HG02642 (cell line): ENCODE measurements around the gene CCDC148.
"Not testable (repeated sequence)": the region's sequence is repeated elsewhere in the genome, so short reads cannot be mapped to it uniquely, and the experiment has no call there.

Source experiments
- ATAC-seq: cut with Tn5 transposase; IDR thresholded peaks from one replicate; pipeline ENCODE4 v1.9.1; 2021; ENCODE audit warnings: mild to moderate bottlenecking; ENCODE audit not compliant: unreplicated experiment, poor library complexity

CCDC148 gene

DNA sequence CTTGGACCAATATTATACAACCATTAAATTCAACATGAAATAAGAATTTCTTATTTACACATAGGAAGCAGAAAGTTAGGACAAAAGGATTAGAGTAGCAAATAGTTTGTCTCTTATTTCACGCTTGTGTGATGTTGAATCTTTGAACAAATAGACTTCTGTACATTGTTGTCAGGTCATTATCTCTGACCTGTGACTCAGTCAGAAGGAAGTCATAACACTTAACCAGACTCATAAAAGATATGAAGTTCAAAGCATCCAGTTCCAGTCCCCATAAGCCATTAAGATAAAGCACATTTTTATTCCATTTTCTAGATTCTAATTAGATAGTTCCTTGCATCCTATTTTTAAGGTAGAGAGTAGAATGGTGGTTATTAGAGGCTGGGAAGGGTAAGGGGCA is 224.1 kb downstream of the CCDC148 start:
- no peak for ATAC-seq

DNA sequence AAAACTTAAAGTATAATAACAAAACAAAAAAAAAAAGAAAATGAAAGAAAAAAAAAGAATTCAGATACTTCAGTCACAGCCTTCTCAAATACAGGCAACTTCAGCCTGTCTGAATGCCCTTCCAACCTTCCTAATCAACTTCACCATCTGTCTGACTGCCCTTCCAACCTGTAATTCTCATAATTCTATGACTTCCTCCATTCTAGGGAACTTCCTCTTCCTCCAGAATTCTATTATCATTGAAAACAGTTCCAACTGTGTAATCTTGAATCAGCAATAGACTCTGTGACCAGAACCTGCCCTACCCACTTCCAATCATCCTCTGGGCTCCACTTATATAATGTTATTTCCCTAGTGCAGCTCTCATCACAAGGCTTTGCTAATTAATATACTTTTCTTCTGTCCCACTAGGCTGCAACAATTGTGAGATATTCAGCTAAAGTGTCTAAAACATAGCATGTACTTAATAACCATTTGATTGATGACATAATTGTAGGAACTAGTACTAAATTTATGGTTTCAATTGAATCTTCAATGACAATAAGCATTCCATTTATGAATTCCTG is 227.5 kb downstream of the CCDC148 start:
- no peak for ATAC-seq

DNA sequence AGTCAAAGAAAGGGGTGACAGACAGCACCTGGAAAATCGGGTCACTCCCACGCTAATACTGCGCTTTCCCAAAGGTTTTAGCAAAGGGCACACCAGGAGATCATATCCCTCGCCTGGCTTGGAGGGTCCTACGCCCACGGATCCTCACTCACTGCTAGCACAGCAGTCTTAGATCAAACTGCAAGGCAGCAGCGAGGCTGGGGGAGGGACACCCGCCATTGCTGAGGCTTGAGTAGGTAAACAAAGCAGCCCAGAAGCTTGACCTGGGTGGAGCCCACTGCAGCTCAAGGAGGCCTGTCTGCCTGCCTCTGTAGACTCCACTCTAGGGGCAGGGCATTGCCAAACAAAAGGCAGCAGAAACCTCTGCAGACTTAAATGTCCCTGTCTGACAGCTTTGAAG is 233.5 kb downstream of the CCDC148 start:
- ATAC-seq = not testable (repeated sequence)

DNA sequence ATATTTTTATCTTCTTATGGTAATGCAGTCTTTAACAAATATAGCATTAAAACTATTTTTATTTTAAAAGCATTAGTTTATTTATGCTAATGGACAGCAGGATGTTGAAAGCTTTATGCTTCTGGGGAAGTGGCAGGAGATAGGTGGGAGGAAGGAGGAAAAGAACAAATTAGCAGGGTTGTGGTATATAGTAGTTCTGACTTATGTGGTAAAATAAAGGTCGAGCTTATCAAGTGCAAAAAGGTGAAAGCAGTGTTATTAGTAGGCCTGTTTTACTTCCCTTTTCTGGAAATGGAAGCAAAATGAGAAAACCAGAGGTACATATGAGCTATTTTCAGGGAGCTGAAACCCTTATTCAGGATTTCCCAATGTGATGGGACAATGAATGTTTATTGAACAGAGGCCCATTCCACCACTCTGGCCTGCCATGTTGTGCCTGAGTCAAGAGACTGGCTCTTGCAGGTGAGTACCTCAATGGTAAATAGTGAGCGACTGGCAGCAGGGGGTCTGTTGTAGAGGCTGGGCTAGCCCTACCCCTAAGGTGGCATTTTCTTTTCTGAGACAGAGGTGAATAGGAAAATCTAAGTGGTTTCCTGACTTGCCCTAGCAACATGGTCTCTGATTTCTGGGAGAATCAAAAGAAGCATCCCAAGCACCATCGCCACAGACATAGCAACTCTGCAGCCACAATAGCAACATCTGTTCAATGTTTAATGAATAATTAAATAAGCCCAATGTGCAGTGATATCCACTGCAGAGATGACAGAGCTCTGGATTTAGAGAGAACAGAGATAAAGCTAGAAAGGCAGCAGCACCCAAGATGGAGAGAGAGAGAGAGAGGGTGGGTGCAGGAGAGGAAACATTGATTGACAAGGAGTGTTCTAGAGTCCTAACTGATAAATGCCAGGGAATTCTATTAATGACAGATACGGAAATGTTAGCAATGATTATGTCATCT is 235.2 kb downstream of the CCDC148 start:
- ATAC-seq = no peak

DNA sequence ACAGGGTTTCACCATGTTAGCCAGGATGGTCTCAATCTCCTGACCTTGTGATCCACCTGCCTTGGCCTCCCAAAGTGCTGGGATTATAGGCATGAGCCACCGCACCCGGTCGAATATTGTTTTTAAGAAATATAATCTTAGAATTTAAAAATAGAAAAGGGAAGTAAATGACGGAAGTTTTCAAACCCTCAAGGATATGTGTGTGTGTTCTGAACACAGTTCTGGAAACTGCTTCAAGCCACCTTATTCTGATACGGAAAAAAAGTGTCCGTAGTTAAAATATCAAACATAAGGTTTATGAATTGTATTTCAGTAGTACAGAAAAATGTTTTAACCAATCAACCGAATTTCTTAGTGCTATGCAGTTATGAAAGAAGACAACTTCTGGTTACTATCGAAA is 239.0 kb downstream of the CCDC148 start:
- ATAC-seq = no peak

DNA sequence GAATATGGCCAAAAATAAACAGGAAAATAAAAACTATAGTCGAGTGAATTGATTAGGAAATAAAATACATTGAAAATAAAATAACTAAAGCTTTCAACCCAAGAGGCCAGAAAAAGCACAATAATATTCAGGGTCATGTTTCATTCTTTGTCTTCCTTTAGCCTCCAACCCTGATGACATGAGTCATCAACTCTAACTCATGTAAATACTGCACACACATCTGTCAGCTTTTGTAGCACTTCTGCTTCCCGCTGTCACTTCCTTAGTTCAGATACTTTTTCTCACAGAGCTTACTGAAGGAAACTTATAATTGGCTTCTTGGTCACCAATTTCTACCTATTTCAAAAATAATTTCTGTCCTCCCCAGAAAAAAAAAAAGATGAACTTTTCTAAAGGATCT is 242.1 kb downstream of the CCDC148 start:
- ATAC-seq = peak; percentile 69

DNA sequence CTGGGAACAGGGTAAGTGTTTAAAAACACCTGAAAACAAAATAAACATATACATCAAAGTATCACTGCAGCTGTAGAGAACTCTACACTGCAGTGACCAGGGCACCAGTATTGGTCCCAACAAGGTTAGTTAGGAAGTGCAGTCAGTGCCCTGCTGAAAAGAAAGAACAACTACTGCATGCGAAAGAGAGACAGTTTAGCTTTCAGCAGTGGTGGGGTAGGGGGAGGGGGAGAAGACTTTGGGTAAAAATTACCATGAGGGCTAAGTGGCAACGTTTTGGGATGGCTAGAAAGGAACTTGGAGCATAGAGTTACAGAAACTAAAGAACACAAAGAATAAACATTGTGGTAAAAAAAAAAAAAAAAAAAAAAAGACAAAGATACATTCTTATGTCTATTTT is 242.8 kb downstream of the CCDC148 start:
- no peak for ATAC-seq

DNA sequence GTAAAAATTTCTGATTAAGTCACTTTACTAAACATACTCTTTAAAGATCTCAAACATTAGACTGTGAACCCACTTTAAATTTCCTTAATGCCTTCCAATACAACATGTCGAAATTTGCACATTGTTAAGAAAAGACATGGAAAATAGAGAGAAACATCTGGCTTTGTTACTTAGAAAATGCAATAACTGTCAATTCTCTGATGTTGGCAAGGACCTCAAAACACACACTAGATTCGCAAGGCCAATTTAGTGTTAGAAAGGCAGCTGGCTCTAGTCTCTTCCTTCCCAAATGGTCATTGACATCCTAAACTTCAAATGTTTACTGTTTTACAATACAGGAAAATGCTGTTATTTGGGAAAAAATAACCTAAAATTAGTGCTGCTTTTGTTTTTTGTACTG is 244.3 kb downstream of the CCDC148 start:
- no peak for ATAC-seq

DNA sequence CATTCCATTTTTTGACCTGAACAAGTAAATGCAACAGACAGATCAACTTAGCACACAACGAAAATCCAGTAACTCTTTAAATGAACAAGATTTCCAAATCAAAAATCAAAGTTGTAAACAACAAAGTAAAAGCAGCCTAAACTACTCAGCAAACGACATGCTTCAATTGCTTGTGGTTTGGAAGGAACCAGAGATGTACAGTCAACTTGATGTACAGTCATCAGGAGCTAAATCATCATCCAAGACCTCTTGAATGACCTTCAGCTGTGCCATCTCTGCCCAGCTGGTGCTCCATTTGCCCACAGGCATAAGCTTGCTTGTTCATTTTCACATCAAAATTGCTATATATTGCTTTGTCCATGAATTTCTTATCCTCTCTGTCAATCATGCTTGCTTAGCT is 245.1 kb downstream of the CCDC148 start:
- ATAC-seq = no peak

DNA sequence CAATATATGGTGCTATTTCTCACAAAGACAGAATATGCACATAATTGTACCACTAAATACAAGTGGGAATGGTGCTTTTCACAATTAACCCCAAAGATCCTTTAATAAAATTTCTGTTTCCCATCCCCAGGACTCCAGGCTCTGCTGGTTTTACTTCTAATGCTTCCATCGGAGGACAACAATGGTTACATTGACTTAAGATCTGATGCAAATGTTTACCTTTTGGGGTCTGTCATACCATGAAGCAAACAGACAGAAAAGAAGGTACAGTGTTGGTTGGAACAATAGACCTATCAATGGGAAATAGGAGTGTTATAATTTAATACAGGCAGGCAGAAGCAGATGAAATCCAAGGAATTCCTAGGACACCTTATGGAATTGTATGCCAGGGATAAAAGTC is 249.2 kb downstream of the CCDC148 start:
- ATAC-seq = no peak

DNA sequence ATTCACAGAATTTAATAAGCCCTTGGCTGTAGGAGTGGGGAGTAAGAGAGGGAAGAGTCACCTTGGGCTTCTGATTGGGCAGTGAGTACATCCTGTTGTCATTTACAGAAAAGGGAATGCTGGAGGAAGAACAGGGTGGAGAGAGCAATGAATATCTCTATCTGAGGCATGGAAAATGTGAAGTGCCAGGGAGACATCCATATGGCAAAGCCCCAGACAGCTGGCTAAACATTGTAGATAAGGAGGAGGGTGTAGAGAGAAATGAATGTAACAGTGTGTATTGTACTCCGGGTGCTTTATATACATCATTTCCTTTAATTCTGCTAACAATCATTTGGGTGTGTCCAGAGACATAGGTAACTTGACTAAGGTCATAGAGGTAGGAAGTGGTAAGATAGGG is 251.3 kb downstream of the CCDC148 start:
- no peak for ATAC-seq

DNA sequence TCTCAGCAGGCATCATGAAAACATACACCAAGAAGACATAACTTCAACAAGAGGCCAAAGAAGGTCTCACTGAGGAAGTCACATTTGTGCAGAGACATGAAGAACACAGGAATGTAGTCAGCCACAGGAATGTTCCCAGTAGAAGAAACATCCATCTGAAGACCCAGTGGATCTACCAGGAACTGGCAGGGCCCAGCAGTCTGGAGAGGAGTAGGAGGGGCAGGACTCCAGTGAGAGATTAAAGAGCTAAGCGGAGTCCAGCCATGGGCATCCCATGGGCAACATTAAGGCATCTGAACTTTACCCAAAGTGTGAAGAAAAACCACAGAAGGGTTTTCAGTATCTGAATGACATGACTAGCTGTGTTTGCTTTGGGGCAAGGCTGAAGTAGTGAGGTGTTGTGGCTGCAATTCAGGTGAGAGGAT is 251.8 kb downstream of the CCDC148 start:
- no peak for ATAC-seq

DNA sequence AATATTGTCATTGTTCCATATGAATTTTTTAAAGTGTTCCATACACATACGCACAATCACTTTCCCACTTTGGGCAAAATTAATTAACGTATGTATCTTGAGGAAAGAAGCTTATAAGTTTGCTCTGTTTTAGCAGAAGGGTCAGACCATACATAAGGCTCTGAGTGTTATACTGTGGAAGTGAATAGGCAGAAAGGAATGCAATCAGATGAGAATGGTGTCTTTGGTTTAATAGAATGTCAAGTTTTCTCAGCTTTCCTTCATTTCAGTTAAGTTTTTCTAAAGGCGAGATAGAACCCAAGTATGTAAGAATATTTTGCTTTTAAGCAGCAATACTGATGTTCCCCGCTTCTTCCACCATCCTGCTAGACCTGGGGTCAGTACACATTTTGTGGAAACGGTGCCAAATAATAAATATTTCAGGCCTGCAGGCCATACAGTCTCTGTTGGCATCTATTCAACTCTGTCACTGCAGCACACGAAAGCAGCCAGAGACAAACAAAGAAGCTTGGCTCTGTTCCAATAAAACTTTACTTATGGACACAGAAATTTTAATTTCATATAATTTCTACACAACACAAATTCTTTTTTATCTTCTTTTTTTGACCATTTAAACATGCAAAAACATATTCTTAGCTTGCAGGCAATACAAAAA is 254.3 kb downstream of the CCDC148 start:
- no peak for ATAC-seq

DNA sequence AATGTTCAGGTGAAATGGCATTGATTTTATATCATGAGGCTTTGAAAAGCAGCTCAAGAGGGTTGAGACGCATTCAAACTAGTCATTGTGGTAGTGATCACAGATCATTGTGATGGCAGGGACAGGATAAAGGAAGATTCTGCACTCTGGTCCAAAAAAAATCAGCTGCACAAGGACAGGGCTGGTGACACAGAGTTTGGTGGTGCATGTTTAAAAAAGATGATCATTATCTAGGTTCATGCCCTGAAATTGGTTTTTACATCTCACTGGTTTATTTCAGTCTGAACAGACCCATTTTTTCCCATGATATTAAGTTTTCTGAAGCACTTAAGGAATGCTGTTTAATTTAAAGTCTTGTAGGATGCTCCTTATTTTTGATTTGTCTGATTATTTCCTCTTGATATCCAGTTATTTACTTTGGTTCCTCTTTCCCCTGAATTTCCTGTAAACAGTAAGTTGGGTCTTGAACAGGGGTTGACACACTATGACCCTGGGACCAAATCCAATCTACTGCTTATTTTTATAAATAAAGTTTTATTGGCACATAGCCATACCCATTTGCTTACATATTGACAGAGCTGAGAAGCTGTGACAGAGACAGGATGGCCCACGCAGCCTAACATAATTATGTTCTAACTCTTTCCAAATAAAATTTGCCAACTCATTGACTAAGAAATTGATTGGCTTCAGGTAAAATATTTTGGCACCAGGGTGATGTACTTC is 256.5 kb downstream of the CCDC148 start:
- ATAC-seq = no peak

DNA sequence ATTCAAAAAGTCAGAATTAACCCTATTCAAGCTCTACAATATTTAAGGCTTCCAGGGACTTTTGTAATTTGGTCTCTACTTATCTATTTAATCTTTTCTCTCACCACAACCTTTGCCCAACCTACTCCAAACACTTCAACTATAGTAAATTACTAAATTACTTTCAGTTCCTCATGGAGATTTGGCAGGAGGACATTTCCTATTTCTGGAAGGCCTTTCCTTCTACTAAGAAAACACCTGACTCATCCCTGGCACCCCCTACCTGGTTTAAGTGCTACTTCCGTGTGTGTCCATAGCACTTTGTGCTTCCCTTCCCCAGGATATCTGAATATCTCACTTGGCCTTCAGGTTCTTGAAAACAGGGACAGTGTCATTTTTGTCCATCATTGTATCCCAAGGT is 258.6 kb downstream of the CCDC148 start:
- ATAC-seq = no peak

DNA sequence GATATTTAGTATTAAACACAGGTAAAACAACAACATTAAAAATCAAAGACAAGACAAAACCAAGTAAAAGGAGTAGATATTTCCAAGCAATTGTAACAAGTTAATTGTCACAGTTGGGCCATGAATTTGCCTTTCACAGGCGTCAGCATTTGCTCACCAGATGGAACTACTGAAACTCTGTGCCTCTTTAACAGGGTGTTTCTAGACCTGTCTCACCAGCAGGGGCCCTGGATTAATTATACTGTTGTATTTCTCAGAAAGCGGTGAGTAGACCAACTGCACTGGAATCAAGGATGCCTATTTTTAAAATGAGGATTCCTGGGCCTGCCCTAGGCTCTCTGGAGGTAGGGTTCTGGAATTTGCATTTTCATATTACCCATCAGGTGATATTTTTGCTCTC is 262.3 kb downstream of the CCDC148 start:
- ATAC-seq = no peak

DNA sequence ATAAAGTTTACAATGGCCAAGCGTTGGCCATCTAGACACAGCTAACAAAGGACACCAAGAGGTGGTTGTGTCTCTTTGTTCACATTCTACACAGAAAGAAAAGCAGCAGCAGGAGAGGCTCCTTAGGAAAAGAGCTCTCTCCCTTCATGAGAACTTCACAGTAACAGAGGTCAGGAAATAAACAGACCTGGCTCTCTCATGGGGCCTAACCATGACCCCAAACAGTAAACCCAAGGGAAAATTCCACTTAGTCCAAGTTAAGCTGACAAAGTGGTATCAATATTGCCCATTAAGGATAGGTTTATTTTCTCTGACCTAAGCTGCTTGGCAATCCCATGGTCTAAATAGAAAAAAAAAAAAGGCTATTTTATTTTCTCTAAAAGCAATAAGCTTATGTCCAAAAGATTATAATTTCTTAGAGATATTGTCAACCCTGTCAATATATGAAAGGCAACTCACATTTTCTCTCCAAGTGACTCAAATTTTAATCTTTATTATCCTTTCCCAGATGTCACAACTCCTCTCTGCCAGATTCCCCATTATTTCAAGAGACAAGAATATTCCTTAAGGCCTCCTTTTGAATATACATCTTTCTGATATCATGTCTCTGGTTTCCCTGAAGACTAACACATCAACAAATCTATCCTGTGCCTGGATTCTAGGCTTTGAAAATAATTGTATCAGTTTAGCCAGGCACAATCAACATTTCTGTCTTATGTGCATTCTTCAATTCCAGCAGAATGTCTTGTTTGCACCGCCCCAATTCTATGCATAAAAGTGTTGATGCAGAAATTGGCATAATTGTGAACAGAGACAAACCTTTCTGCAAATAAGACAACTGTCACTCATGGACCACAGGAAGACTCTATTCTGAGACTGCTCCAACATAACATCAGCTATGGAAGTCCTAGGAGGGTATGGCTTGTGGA is 263.8 kb downstream of the CCDC148 start:
- no peak for ATAC-seq

DNA sequence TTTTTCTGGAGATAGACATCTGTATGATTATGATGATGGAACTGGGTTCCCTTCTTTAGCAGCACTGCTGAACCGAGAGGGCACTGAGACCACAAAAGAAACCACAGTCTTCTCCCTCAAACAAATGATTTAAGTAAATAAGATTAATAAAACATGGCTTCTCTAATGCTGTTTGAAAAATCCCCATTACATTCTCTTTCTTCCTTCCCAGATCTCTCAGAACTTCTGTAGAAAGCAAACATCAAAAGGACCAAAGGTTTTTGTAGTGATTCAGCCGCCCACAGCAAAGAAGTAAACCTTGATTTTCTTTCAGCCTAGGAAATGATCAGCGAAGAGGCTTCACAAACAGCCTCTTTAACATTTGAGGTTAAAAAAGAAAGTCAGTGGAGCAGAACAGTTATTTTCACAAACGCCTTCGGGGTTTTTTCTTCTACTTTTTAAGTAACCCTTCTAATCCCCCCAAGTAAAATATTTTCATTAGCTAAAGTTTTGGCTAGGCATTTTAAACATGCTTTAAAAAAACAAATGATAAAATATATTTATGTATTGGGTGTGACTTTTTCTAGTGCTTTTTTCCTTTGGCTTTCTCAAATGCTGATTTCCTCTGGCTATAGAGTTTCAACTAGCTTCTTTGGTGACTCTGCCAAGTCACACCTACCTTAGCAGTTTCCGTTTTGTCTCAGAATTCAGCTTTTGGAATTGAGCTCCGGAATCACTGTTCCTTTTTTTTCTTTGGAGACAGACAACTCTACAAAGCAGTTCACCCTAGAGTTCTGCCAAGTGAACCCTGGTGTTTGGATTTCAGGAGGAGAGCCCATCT is 265.3 kb downstream of the CCDC148 start:
- peak; percentile 86 for ATAC-seq

DNA sequence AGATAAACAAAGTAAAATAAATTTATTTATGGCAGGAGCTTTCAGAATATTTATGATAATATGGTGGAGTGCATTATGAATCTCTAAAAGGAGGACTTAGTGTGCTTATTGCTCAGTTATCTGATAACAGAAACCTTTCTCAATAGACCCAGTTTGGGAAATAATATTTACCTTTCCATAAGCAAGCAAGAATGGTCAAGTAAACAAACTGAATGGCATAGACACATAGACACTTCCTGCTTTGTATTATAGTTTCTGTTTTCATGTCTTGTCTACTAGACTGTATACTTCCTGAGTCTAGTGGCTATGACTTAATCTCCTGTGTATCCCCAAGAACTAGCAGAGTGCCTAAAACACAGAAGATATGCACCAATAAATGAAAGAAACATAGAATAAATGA is 267.0 kb downstream of the CCDC148 start:
- peak; percentile 44 for ATAC-seq
